Neuron (in vitro differentiated cells): Measurements from ENCODE around the gene NCKAP1.
"Not testable (repeated sequence)": the region's sequence is repeated elsewhere in the genome, so short reads cannot be mapped to it uniquely, and the experiment has no call there.

Experiments
- H2AFZ ChIP-seq: one replicate; pipeline ENCODE4 v1.6.1; 2013; ENCODE audit warnings: low read depth, mild to moderate bottlenecking, inconsistent platforms, low read length, moderate library complexity
- H3K27me3 ChIP-seq: one replicate; pipeline ENCODE4 v1.6.1; 2013; ENCODE audit warnings: low read length; ENCODE audit not compliant: insufficient read depth
- H3K36me3 ChIP-seq: one replicate; pipeline ENCODE4 v1.6.1; 2013; ENCODE audit warnings: low read length; ENCODE audit not compliant: insufficient read depth
- H3K4me1 ChIP-seq: one replicate; pipeline ENCODE4 v1.6.1; 2013; ENCODE audit warnings: low read length; ENCODE audit not compliant: insufficient read depth
- H3K4me3 ChIP-seq: 2 replicates; pipeline ENCODE4 v1.5.1; 2013; ENCODE audit warnings: mild to moderate bottlenecking, low read length, moderate library complexity
- H3K9me3 ChIP-seq: one replicate; pipeline ENCODE4 v1.6.1; 2013; ENCODE audit warnings: low read length

The NCKAP1 gene

DNA sequence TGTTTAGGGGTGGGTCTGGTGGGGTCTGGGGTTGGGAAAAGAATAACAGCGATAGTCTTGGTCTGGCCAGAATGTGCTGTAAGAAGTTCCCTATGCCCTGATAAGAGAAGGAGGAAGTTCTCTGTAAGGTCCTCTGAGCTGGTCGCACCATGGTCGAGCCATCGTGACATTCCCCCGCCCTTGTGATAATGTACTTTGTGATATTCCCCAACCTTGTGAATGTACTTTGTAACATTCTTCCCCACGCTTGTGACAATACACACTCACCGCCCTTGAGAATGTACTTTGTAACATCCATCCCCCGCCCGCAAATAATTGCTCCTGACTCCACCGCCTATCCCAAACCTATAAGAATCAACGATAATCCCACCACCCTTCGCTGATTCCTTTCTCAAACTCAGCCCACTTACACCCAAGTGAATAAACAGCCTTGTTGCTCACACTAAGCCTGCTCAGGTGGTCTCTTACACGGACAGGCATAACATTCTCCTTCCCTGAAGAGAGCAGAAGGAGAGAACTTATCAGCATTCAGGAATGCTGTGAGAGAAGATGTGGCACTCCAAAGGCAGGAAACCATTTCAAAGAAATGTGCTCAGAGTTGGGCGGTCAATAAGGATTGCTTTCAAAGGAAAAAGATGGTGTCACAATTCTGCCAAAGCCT, 22.4 kb upstream of the NCKAP1 start:
- Histone ChIP-seq H3K27me3 (no peaks in the 10 kb centered on the region), H2AFZ (no peak overlapping the region), H3K36me3 (no peaks in the 10 kb centered on the region), H3K9me3 (no peaks in the 10 kb centered on the region), H3K4me1 (peaks cover 6% of the 10 kb centered on the region), H3K4me3 (no peak overlapping the region)

DNA sequence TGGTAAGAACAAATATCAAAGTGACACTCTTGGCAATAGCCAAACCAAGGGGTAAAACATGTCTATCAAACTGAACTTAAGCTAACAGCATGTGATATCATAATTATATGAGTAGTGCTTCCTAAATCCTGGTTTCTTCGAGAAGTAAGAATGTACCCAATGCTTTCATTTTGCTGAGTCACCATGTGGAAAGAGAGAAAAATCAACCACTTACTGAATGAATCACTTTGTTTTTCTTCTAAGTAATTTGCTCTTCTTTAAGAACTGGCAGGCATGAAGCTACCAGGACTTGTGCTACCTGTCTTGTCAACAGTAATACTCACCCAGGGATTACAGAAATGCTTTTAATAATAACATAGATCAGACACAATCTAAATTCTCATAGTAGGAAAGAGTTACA, 21.3 kb upstream of the NCKAP1 start:
- Histone ChIP-seq H3K27me3 (no peaks in the 10 kb centered on the region), H3K4me1 (peaks cover 6% of the 10 kb centered on the region), H2AFZ (no peak overlapping the region), H3K9me3 (no peaks in the 10 kb centered on the region), H3K4me3 (no peak overlapping the region), H3K36me3 (no peaks in the 10 kb centered on the region)

DNA sequence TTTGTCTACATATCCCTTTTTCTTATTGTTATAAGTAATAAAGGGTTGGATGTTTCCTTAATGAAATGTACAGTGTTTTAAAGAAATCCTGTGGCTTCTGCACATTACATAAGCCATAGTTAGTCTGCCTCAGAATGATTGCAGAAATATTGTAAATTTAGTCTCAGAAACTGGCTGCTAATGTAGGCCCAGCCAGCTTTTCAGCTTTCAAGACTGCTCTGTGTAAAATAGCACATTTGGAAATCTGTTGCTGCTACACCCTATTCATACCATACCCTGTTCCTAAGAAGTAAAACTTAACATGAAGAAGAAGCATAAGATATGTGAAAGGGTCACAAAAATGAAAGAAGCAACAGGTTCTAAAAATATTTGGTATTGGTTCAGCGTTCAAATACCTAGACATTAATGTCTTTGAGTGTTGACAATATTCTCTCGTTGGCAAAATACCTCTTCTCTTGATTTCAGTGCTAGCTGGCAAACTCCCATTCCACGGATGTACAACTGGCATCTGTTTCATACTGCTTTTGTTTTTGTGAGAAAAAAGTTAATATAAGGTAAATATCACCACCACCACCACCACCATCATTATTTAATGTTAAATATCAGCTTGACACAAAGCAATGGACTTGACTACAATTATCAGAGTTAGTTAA, 19.2 kb upstream of the NCKAP1 start:
- Histone ChIP-seq H3K4me3 (no peak overlapping the region), H2AFZ (no peak overlapping the region), H3K36me3 (no peaks in the 10 kb centered on the region), H3K27me3 (peaks cover 2% of the 10 kb centered on the region), H3K9me3 (no peaks in the 10 kb centered on the region), H3K4me1 (no peaks in the 10 kb centered on the region)

DNA sequence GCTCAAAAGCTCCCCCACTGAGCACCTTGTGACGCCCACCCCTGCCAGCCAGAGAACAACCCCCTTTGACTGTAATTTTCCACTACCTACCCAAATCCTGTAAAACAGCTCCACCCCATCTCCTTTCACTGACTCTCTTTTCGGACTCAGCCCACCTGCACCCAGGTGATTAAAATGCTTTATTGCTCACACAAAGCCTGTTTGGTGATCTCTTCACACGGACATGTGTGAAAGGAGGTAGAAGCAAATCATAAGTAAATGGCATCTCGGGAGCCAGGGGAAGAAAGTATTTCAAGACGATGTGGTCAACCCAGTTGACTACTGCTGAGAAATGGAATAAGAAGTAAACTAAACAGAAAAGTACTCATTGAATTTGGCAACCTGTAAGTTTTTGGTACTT, 11.2 kb upstream of the NCKAP1 start:
- H3K36me3 ChIP-seq, result no peaks in the 10 kb centered on the region
- no peak overlapping the region for H3K4me3 ChIP-seq

DNA sequence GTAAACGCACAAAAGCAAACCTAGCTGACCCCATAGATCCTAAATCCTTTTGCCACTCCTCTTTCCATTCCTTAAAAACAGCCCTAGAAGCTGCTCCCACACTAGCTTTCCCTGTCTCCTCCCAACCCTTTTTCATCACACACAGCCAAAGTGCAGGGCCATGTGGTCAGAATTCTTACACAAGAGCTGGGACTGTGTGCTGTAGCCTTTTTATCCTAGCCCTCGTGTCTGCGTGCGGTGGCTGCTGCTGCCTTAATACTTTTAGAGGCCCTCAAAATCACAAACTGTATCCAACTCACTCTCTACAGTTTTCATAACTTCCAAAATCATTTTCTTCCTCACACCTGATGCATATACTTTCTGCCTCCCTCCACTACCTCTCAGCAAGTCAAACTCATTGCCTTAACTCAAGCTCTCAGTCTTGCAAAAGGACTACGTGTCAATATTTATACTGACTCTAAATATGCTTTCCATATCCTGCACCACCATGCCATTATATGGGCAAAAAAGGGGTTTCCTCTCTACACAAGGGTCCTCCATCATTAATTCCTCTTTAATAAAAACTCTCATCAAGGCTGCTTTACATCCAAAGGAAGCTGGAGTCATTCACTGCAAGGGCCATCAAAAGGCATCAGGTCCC, 9.3 kb upstream of the NCKAP1 start:
- not testable (repeated sequence) for H3K4me3 ChIP-seq, H3K36me3 ChIP-seq, H3K27me3 ChIP-seq, H2AFZ ChIP-seq, H3K9me3 ChIP-seq, H3K4me1 ChIP-seq

More for the DNA sequence above, 11.2 kb upstream of the NCKAP1 start:
- Histone ChIP-seq H3K27me3 (peaks cover 5% of the 10 kb centered on the region), H2AFZ (no peak overlapping the region), H3K9me3 (no peaks in the 10 kb centered on the region), H3K4me1 (no peaks in the 10 kb centered on the region)

DNA sequence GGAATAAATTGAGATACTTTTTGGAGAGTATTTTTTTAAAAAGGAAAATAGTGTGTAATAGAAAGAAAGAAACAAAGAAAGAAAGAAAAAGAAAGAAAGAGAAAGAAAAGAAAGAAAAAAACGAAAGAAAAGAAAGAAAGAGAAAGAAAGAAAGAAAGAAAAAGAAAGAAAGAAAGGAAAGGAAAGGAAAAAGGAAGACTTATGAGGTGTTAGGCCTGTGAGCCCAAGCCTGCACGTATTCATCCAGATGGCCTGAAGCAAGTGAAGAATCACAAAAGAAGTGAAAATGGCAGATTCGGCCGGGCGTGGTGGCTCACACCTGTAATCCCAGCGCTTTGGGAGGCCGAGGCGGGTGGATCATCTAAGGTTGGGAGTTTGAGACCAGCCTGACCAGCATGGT, 5.3 kb upstream of the NCKAP1 start:
- not testable (repeated sequence) for H3K4me1 ChIP-seq, H3K27me3 ChIP-seq, H3K4me3 ChIP-seq, H3K9me3 ChIP-seq, H3K36me3 ChIP-seq, H2AFZ ChIP-seq

DNA sequence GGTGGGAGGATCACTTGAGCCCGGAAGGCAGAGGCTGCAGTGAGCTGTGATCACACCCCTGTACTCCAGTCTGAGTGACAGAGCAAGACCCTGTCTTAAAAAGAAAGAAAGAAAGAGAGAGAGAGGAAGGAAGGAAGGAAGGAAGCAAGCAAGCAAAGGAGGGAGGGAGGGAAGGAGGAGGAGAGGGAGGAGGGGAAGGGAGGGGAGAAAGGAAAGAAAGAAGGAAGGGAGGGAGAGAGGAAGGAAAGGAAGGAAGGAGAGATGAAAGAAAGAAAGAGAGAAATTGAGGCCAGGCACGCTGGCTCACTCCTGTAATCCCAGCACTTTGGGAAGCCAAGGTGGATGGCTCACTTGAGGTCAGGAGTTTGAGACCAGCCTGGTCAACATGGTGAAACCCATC, 2.3 kb upstream of the NCKAP1 start:
- no peaks in the 10 kb centered on the region for H3K27me3 ChIP-seq
- no peaks in the 10 kb centered on the region for H3K9me3 ChIP-seq
- H3K4me3 ChIP-seq, result no peak overlapping the region
- no peaks in the 10 kb centered on the region for H3K36me3 ChIP-seq
- H3K4me1 ChIP-seq, result peaks cover 15% of the 10 kb centered on the region
- no peak overlapping the region for H2AFZ ChIP-seq

DNA sequence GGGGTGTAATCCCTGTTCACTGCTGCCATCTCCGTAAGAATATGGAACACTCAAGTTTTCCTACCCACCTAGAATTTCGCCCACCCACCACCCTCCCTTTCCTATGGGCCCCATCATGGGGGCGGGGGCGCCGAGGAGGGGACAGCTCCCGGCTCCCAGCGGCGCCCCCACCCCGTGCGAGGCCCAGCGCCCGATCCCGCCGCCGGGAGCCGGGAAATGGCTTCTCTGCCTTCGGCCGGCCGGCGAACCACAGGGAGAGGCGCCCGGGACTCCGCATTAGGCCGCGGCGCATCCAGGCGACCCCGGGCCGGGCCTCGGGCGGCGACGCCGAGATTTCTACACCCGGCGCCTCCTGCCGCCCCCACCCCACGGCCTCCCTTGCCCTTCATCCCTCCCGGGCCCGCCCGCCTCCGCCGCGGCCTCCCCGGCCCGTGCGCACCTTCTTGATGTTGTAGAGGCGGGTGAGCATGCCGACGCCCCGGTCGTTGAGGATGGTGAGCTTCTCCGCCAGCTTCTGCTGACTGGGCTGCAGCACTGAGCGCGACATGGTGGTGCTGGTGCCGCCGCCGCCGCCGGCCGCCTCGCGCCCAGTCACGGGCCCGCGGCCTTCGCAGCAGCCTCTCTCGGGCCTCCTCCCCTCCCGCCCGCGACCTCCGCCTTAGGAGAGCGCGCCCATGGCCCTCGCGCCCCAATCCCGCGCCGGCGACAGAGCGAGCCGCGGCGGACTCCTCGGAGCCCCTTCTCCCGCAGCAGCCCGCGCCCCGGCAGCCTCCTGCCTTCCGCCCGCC, 510 bp downstream of the NCKAP1 start:
- peak overlapping the region; percentile 72 for H2AFZ ChIP-seq
- H3K4me1 ChIP-seq, result peaks cover 25% of the 10 kb centered on the region
- H3K9me3 ChIP-seq, result no peaks in the 10 kb centered on the region
- no peaks in the 10 kb centered on the region for H3K36me3 ChIP-seq
- no peaks in the 10 kb centered on the region for H3K27me3 ChIP-seq
- H3K4me3 ChIP-seq, result peak overlapping the region; percentile 99

DNA sequence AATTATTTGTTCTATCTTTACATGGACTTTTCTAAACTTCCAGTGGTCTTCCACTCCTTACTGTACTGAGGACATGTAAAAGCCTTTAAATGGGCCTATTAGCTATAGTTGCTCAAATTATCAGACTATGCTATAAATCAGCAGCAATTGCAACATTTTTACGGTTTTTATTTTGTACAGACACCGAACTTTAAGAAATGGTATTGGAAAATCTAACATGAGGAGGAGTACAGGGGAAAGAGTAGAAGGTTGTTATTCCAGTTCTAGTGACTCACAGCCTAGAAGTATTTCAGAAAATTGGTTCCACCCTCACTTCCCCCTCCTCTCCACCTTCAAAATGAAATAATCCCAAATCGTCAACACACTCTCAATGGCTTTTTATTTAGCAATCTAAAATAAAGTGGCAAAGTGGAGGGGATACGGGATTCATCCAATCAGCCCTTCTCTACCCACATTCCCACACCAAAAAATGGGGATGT, 1.1 kb downstream of the NCKAP1 start:
- no peaks in the 10 kb centered on the region for H3K36me3 ChIP-seq
- peaks cover 25% of the 10 kb centered on the region for H3K4me1 ChIP-seq
- H2AFZ ChIP-seq, result peak overlapping the region; percentile 72
- peak overlapping the region; percentile 99 for H3K4me3 ChIP-seq
- no peaks in the 10 kb centered on the region for H3K27me3 ChIP-seq
- no peaks in the 10 kb centered on the region for H3K9me3 ChIP-seq

DNA sequence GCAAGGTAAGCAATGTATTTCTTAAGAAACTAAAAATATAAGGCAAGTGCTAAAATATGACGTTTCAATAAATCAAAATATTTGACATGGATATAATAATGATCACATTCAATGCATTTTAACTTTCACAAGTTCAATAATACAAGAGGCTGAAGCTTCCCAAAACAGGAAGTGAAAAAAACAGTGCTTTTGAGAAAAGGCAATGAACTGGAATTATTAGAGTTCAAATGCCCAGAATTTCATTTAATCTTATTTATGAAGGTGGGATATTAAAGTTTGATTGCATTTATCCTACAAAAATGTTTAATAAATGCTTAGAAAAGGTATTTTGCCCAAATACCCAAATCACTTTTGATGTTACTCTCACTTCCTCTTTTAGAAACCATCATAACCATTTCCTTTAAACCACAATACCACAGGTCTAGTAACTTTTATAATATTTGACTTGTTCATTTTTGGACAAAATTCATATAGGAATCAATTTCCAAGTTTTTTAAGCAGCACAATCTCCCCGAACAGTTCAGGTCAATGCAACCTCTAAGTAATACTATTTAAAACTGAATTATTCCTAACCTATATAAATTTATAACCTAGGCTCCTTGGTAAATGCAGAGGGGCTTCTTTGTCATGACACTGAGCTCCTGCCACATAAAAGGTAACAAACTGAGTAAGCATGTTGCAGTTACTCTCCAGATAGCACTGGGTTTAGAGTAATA, 2.1 kb downstream of the NCKAP1 start:
- Histone ChIP-seq H3K4me3 (peak overlapping the region; percentile 99), H3K36me3 (no peaks in the 10 kb centered on the region), H3K4me1 (peaks cover 25% of the 10 kb centered on the region), H2AFZ (no peak overlapping the region), H3K9me3 (no peaks in the 10 kb centered on the region), H3K27me3 (no peaks in the 10 kb centered on the region)

DNA sequence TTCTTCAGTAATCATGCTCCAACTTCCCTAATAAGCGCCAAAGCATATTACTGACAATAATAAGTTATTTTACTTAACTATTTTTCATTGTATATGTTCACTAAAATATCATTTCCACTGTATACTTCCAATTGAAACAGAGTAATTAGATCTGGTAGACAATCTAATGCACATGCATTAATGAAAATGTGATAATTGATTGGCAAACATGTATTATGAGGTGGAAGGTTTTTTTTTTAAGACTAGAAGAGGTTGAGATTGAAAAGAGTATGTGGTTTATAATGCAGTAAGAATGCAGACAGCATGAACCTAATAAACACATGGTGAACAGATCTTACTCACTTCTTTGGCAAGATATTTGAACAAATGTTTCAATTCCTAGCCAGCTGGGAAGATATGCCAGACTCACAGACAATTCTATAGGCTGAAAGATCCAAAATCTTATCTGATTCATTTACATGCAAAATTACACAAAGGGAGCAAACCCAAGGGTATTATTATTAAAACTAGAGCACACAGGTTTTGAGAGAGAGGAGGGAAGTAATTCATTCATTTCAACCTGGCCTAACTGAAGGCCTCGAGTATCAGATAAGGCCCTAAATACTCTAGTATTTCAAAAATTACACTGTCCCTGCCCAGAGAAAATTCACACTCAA, 2.8 kb downstream of the NCKAP1 start:
- H3K27me3 ChIP-seq, result no peaks in the 10 kb centered on the region
- H3K36me3 ChIP-seq, result no peaks in the 10 kb centered on the region
- H2AFZ ChIP-seq, result no peak overlapping the region
- peaks cover 25% of the 10 kb centered on the region for H3K4me1 ChIP-seq
- no peaks in the 10 kb centered on the region for H3K9me3 ChIP-seq
- peak overlapping the region; percentile 99 for H3K4me3 ChIP-seq

DNA sequence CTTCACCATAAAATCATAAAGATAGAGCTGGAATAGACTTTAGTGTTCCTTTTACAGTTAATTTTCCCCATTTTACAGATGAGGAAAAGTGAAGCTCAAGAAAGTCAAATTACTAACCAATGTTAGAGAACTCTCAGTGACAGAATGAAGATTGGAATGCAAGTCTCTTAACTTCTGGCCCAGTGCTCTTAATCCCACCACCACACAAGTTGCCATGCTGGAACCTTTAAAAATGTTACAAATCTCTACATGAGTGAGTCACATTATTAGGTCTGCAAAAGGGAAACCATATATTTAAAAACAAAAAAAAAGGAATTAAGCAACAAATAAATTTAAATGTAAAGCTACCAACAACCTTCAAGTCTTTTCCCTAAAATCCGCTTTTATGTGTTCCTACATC, 3.5 kb downstream of the NCKAP1 start:
- H2AFZ ChIP-seq, result no peak overlapping the region
- H3K27me3 ChIP-seq, result no peaks in the 10 kb centered on the region
- H3K4me1 ChIP-seq, result peaks cover 25% of the 10 kb centered on the region
- no peak overlapping the region for H3K4me3 ChIP-seq
- H3K9me3 ChIP-seq, result no peaks in the 10 kb centered on the region
- no peaks in the 10 kb centered on the region for H3K36me3 ChIP-seq
